ENCODE results near the gene ROR2.

Gene ROR2

GRCh38 chr9:91848146-91848545, 101.9 kb downstream of the ROR2 start:
- Mint-ChIP-seq H3K27ac (no peak overlapping the region), H3K27me3 (peaks cover 0 to 25% of the 10 kb centered on the region in 2 donors), H3K4me3 (no peak overlapping the region), H3K36me3 (no peaks in the 10 kb centered on the region), H3K9me3 (no peaks in the 10 kb centered on the region), H3K4me1 (peaks cover 13 to 19% of the 10 kb centered on the region in 2 donors)
- DNase-seq: no peak
- no peak for ATAC-seq (replicated peaks)

GRCh38 chr9:91847581-91848091, 102.4 kb downstream of the ROR2 start:
- Mint-ChIP-seq H3K27me3 (peaks cover 0 to 23% of the 10 kb centered on the region in 2 donors), H3K4me3 (no peak overlapping the region), H3K36me3 (no peaks in the 10 kb centered on the region), H3K9me3 (no peaks in the 10 kb centered on the region), H3K4me1 (peaks cover 12 to 23% of the 10 kb centered on the region in 2 donors), H3K27ac (no peak overlapping the region)
- ATAC-seq (replicated peaks) (no peak), DNase-seq (no peak)

GRCh38 chr9:91845879-91846278, 104.1 kb downstream of the ROR2 start:
- no peak overlapping the region for H3K4me3 Mint-ChIP-seq
- H3K4me1 Mint-ChIP-seq: peaks cover 13 to 27% of the 10 kb centered on the region in 2 donors
- H3K27ac Mint-ChIP-seq: no peak overlapping the region
- H3K27me3 Mint-ChIP-seq: peaks cover 7 to 35% of the 10 kb centered on the region in 2 donors
- no peak for ATAC-seq (replicated peaks)
- H3K36me3 Mint-ChIP-seq: no peaks in the 10 kb centered on the region
- H3K9me3 Mint-ChIP-seq: no peaks in the 10 kb centered on the region
- no peak for DNase-seq

- no peaks in the 10 kb centered on the region for H3K9me3 Mint-ChIP-seq
- H3K27ac Mint-ChIP-seq: no peak overlapping the region
- H3K4me1 Mint-ChIP-seq: peaks cover 14 to 33% of the 10 kb centered on the region in 2 donors
- ATAC-seq (replicated peaks): peak in 1 of 2 donors; percentile 4
- H3K4me3 Mint-ChIP-seq: no peak overlapping the region
- H3K27me3 Mint-ChIP-seq: peaks cover 7 to 35% of the 10 kb centered on the region in 2 donors
- no peak for DNase-seq
- H3K36me3 Mint-ChIP-seq: no peaks in the 10 kb centered on the region
These were observed 105.2 kb downstream of the ROR2 start for GRCh38 chr9:91844701-91845291.

GRCh38 chr9:91844190-91844589, 105.8 kb downstream of the ROR2 start:
- DNase-seq: no peak
- Mint-ChIP-seq H3K9me3 (no peaks in the 10 kb centered on the region), H3K27ac (no peak overlapping the region), H3K27me3 (peaks cover 12 to 39% of the 10 kb centered on the region in 2 donors), H3K4me3 (peak overlapping the region in 1 of 2 donors; percentile 29), H3K4me1 (peaks cover 14 to 38% of the 10 kb centered on the region in 2 donors), H3K36me3 (no peaks in the 10 kb centered on the region)
- ATAC-seq (replicated peaks): peak; percentile 54 to 62

- Mint-ChIP-seq H3K4me3 (peak overlapping the region in 1 of 2 donors; percentile 29), H3K4me1 (peaks cover 14 to 39% of the 10 kb centered on the region in 2 donors), H3K27me3 (peaks cover 14 to 40% of the 10 kb centered on the region in 2 donors), H3K36me3 (no peaks in the 10 kb centered on the region), H3K27ac (no peak overlapping the region), H3K9me3 (no peaks in the 10 kb centered on the region)
- no peak for DNase-seq
- peak in 1 of 2 donors; percentile 10 for ATAC-seq (replicated peaks)
These were observed 106.3 kb downstream of the ROR2 start for GRCh38 chr9:91843623-91844148.

GRCh38 chr9:91843093-91843492, 106.9 kb downstream of the ROR2 start:
- peaks cover 14 to 40% of the 10 kb centered on the region in 2 donors for H3K27me3 Mint-ChIP-seq
- H3K4me1 Mint-ChIP-seq: peaks cover 14 to 39% of the 10 kb centered on the region in 2 donors
- no peak for ATAC-seq (replicated peaks)

GRCh38 chr9:91842358-91843049, 107.5 kb downstream of the ROR2 start:
- ATAC-seq (replicated peaks) (peak; percentile 44 to 55), DNase-seq (no peak)
- H3K27ac Mint-ChIP-seq: no peak overlapping the region
- no peaks in the 10 kb centered on the region for H3K9me3 Mint-ChIP-seq
- peaks cover 12 to 34% of the 10 kb centered on the region in 2 donors for H3K4me1 Mint-ChIP-seq
- H3K36me3 Mint-ChIP-seq: no peaks in the 10 kb centered on the region
- H3K4me3 Mint-ChIP-seq: no peak overlapping the region
- H3K27me3 Mint-ChIP-seq: peaks cover 14 to 36% of the 10 kb centered on the region in 2 donors

More at GRCh38 chr9:91843093-91843492, 106.9 kb downstream of the ROR2 start:
- Mint-ChIP-seq H3K4me3 (no peak overlapping the region), H3K9me3 (no peaks in the 10 kb centered on the region), H3K36me3 (no peaks in the 10 kb centered on the region), H3K27ac (no peak overlapping the region)
- no peak for DNase-seq

- H3K27me3 Mint-ChIP-seq: peaks cover 14 to 28% of the 10 kb centered on the region in 2 donors
- no peak for ATAC-seq (replicated peaks)
- H3K36me3 Mint-ChIP-seq: no peaks in the 10 kb centered on the region
- DNase-seq: no peak
- H3K27ac Mint-ChIP-seq: no peak overlapping the region
- peaks cover 9 to 32% of the 10 kb centered on the region in 2 donors for H3K4me1 Mint-ChIP-seq
- H3K4me3 Mint-ChIP-seq: no peak overlapping the region
- no peaks in the 10 kb centered on the region for H3K9me3 Mint-ChIP-seq
These were observed 108.4 kb downstream of the ROR2 start for GRCh38 chr9:91841591-91841990.

- Mint-ChIP-seq H3K4me1 (peaks cover 9 to 32% of the 10 kb centered on the region in 2 donors), H3K27ac (no peak overlapping the region), H3K36me3 (no peaks in the 10 kb centered on the region), H3K9me3 (no peaks in the 10 kb centered on the region), H3K4me3 (no peak overlapping the region), H3K27me3 (peaks cover 14 to 25% of the 10 kb centered on the region in 2 donors)
- DNase-seq: no peak
- ATAC-seq (replicated peaks): no peak
These were observed 109.1 kb downstream of the ROR2 start for GRCh38 chr9:91840882-91841281.

GRCh38 chr9:91840469-91840868, 109.6 kb downstream of the ROR2 start:
- Mint-ChIP-seq H3K4me3 (peak overlapping the region in 1 of 2 donors; percentile 67), H3K27ac (no peak overlapping the region), H3K36me3 (no peaks in the 10 kb centered on the region), H3K4me1 (peaks cover 9 to 32% of the 10 kb centered on the region in 2 donors), H3K27me3 (peaks cover 14 to 24% of the 10 kb centered on the region in 2 donors), H3K9me3 (no peaks in the 10 kb centered on the region)
- DNase-seq (no peak), ATAC-seq (replicated peaks) (no peak)

GRCh38 chr9:91839926-91840465, 110.0 kb downstream of the ROR2 start:
- ATAC-seq (replicated peaks): peak in 1 of 2 donors; percentile 25
- DNase-seq: no peak

GRCh38 chr9:91837981-91838731, 111.9 kb downstream of the ROR2 start:
- ATAC-seq (replicated peaks): no peak
- DNase-seq: no peak
- Mint-ChIP-seq H3K36me3 (no peaks in the 10 kb centered on the region), H3K27ac (no peak overlapping the region), H3K27me3 (peaks cover 14 to 20% of the 10 kb centered on the region in 2 donors), H3K4me1 (peaks cover 3 to 19% of the 10 kb centered on the region in 2 donors), H3K4me3 (no peak overlapping the region), H3K9me3 (no peaks in the 10 kb centered on the region)

More at GRCh38 chr9:91839926-91840465, 110.0 kb downstream of the ROR2 start:
- Mint-ChIP-seq H3K4me3 (peak overlapping the region in 1 of 2 donors; percentile 67), H3K9me3 (no peaks in the 10 kb centered on the region), H3K4me1 (peaks cover 9 to 32% of the 10 kb centered on the region in 2 donors), H3K36me3 (no peaks in the 10 kb centered on the region), H3K27ac (peak overlapping the region; percentile 48), H3K27me3 (peaks cover 14 to 24% of the 10 kb centered on the region in 2 donors)

GRCh38 chr9:91836515-91836914, 113.5 kb downstream of the ROR2 start:
- H3K36me3 Mint-ChIP-seq: no peaks in the 10 kb centered on the region
- H3K4me1 Mint-ChIP-seq: peaks cover 1 to 12% of the 10 kb centered on the region in 2 donors

More at GRCh38 chr9:91836515-91836914, 113.5 kb downstream of the ROR2 start:
- H3K9me3 Mint-ChIP-seq: no peaks in the 10 kb centered on the region
- peaks cover 6% of the 10 kb centered on the region in 2 donors for H3K27me3 Mint-ChIP-seq
- no peak overlapping the region for H3K4me3 Mint-ChIP-seq
- ATAC-seq (replicated peaks) (no peak), DNase-seq (no peak)
- H3K27ac Mint-ChIP-seq: no peak overlapping the region

Measured in stimulated activated naive B cell treated with anti-CD40 and anti-IgM and Interleukin-4, amounts not matched to agents 10 μg/mL and 1 μg/mL and 100 μg/mL, for 72 hours (primary cell).